ENCODE results near the gene MCRIP2. TPM values are rescaled to one million over a fixed set of nuclear protein-coding genes. Genes with fewer than 3 reads are reported as not detected.

Gene MCRIP2
- total and polyA plus RNA-seq, 9 of the 15 experiments (the other 6 are each of a cell fraction or from before 2014, with no cell fraction given) = 0.80 to 120 (median 35.2) TPM

DNA sequence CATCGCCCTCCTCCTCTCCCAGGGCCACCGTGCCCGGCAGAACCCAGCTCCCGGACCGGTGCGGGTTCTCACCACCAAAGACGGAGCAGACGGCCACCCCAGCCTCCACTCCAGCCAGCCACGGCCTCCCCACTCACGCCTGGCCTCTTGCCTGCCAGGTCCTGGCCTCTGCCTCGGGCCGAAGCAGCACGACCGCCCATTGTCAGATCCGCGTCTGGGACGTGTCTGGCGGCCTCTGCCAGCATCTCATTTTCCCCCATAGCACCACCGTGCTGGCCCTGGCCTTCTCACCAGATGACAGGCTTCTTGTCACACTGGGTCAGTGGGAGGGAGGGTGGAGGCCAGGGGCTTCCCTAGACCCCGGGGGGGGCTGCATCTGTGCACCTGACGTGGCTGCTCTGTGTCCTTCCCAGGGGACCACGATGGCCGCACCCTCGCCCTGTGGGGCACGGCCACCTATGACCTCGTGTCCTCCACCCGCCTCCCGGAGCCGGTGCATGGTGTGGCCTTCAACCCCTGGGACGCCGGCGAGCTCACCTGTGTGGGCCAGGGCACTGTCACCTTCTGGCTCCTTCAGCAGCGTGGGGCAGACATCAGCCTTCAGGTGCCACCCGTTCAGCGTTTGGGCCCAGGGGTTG is 19.7 kb downstream of the MCRIP2 start (continued):
- TF ChIP-seq, protein P1, sequence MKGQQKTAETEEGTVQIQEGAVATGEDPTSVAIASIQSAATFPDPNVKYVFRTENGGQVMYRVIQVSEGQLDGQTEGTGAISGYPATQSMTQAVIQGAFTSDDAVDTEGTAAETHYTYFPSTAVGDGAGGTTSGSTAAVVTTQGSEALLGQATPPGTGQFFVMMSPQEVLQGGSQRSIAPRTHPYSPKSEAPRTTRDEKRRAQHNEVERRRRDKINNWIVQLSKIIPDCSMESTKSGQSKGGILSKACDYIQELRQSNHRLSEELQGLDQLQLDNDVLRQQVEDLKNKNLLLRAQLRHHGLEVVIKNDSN (CRISPR knock-in tag; IDR thresholded peaks at IDR 0.05) = no peak
- TF ChIP-seq BDP1 (IDR thresholded peaks at IDR 0.05; ENCODE audit: insufficient read depth, insufficient read length) (no peak), HDGF (IDR thresholded peaks at IDR 0.05) (peak; percentile 72; the same call in 1 of the 2 replicates), HCFC1 (IDR thresholded peaks at IDR 0.05; ENCODE audit: low read depth, low read length) (no peak), POLR2G (IDR thresholded peaks at IDR 0.05; ENCODE audit: low read depth, low read length) (peak; percentile 4; the same call in 1 of the 2 replicates), POLR2A (conservative IDR thresholded peaks at IDR 0.05) (peak; percentile 61; the same call in 1 of the 2 replicates), HLTF (IDR thresholded peaks at IDR 0.05) (0 out of 2 replicates have a peak, but pooled peaks have one; percentile 25), SRF (CRISPR knock-in tag; IDR thresholded peaks at IDR 0.05) (no peak), PHF8 (IDR thresholded peaks at IDR 0.05; ENCODE audit: borderline replicate concordance, low read length) (peak; percentile 54; the same call in 1 of the 2 replicates), ZNF282 (CRISPR knock-in tag; IDR thresholded peaks at IDR 0.05) (0 out of 2 replicates have a peak, but pooled peaks have one; percentile 51), SAFB (IDR thresholded peaks at IDR 0.05; ENCODE audit: borderline replicate concordance, low read depth, low read length) (peak; percentile 9; the same call in 1 of the 2 replicates), CREB1 (IDR thresholded peaks at IDR 0.05) (no peak), CREB1 (CRISPR knock-in tag; IDR thresholded peaks at IDR 0.05) (no peak), STAT5A (IDR thresholded peaks at IDR 0.05; ENCODE audit: borderline replicate concordance, low read length) (no peak), ZNF507 (tag; conservative IDR thresholded peaks at IDR 0.05) (no peak)
- TF ChIP-seq, protein P2, sequence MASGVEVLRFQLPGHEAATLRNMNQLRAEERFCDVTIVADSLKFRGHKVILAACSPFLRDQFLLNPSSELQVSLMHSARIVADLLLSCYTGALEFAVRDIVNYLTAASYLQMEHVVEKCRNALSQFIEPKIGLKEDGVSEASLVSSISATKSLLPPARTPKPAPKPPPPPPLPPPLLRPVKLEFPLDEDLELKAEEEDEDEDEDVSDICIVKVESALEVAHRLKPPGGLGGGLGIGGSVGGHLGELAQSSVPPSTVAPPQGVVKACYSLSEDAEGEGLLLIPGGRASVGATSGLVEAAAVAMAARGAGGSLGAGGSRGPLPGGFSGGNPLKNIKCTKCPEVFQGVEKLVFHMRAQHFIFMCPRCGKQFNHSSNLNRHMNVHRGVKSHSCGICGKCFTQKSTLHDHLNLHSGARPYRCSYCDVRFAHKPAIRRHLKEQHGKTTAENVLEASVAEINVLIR (CRISPR knock-in tag; IDR thresholded peaks at IDR 0.05) = no peak
- TF ChIP-seq, protein P3, sequence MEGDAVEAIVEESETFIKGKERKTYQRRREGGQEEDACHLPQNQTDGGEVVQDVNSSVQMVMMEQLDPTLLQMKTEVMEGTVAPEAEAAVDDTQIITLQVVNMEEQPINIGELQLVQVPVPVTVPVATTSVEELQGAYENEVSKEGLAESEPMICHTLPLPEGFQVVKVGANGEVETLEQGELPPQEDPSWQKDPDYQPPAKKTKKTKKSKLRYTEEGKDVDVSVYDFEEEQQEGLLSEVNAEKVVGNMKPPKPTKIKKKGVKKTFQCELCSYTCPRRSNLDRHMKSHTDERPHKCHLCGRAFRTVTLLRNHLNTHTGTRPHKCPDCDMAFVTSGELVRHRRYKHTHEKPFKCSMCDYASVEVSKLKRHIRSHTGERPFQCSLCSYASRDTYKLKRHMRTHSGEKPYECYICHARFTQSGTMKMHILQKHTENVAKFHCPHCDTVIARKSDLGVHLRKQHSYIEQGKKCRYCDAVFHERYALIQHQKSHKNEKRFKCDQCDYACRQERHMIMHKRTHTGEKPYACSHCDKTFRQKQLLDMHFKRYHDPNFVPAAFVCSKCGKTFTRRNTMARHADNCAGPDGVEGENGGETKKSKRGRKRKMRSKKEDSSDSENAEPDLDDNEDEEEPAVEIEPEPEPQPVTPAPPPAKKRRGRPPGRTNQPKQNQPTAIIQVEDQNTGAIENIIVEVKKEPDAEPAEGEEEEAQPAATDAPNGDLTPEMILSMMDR (IDR thresholded peaks at IDR 0.05 in 2 of 3, conservative IDR thresholded peaks at IDR 0.05 in 1 of 3; ENCODE audit: insufficient read depth in 2 of 3, low read depth in 1 of 3, low read length in 3 of 3) = peak in 1 of 3 experiments; percentile 24; a peak in 1 of 6 replicates
